HepG2 (cell line): ENCODE measurements around the gene RERE.

Experiments used
- EZH2 ChIP-seq: conservative IDR thresholded peaks from 2 replicates; pipeline ENCODE4 v1.6.1; 2012; ENCODE audit warnings: mild to moderate bottlenecking, low read depth, low read length, moderate library complexity
- POLR2A ChIP-seq, 2 experiments: IDR thresholded peaks; 2 replicates each; pipeline ENCODE4 v1.6.1; 2011; ENCODE audit warnings: low read depth in 2 of 2, low read length in 2 of 2, mild to moderate bottlenecking in 1 of 2, moderate library complexity in 1 of 2; ENCODE audit not compliant: insufficient read depth in 1 of 2

- no peak for TF ChIP-seq POLR2A (IDR thresholded peaks at IDR 0.05; ENCODE audit: insufficient read depth in 1 of 2, low read depth in 2 of 2, low read length in 2 of 2)
- no peak for TF ChIP-seq EZH2
Observed at GRCh38 chr1:8823295-8823664, 5.8 kb upstream of the RERE start.
